GM19043 (cell line): ENCODE measurements around the gene SLC25A15.
"Not testable (repeated sequence)": the region's sequence is repeated elsewhere in the genome, so short reads cannot be mapped to it uniquely, and the experiment has no call there.

Experiments
- ATAC-seq: cut with Tn5 transposase; IDR thresholded peaks from one replicate; pipeline ENCODE4 v1.9.1; 2021; ENCODE audit warnings: low read depth; ENCODE audit not compliant: unreplicated experiment

SLC25A15 gene

DNA sequence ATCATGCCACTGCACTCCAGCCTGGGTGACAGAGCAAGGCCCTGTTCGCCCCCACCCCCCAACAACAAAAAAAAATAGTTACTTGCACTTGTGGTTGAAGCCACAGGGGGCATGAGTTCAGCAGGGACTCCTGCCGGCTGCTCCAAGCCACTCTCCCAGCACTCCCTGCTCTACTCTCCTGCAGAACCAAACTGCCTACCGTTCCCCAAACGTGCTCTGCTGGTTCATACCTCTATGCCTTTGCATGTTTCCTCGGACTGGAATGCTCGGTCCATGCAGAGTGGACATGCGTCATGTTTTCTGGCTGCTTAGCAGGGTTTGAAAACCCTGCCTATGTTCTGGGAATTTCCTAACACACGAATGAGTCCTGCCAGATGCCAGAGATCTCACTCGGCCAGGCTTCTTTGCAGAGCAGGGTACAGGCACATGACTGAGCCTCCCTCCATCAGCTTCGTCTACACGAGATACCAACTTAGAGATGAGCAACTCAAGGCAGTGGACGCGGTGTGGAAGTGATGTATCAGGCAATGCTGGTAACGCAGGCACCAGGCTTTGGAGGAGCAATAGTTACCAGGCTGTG, 8.5 kb upstream of the SLC25A15 start:
- ATAC-seq = no peak

DNA sequence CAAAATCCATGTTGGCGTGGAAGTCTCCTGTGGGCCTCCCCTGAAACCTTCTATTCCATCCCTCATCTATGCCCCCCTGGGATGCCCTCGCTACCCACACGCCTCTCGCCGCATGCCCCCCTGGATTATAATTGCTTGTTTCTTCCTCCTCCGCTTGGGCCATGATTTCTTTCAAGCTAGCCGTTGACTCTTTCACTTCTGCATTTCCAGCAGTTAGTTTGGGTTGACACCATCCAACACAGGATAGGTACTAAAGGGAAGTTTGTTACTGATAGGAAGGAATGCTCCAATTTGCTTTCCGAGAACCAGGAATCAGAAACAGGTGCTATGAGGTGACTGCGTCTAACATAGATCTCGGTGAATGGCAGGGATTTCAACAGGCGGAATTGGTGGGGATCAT, 7.7 kb upstream of the SLC25A15 start:
- no peak for ATAC-seq

DNA sequence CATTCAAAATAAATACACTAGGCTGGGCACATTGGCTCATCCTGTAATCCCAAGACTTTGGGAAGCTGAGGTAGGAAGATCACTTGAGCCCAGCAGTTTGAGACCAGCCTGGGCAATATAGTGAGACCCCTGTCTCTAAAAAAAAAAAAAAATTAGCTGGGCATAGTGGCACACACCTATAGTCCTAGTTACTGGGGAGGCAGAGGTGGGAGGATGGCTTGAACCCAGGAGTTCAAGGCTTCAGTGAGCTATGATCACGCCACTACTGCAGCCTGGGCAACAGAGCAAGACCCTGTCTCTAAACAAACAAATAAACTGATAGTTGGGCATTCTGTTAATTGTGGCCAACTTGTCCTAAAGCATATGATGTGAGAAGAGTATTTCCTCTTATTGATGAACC, 6.4 kb upstream of the SLC25A15 start:
- not testable (repeated sequence) for ATAC-seq

DNA sequence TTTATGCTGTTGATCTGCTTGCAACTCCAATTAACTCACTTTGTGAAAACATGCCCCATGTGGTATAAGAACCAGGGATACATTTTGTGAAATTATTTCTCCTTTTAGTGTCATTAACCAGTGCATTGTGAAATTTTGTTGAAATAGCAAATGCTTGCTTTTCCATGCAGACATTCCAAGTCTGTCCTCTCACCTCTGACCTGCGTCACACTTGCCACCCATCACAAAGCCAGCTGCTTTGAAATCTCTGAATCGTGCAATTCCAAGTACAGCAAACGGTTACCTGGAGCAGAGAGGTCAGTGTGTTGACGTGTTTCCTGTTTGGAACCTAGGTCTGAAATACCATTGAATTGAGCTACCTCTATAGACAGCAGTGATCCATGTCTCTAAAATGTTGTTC, 4.9 kb upstream of the SLC25A15 start:
- no peak for ATAC-seq

DNA sequence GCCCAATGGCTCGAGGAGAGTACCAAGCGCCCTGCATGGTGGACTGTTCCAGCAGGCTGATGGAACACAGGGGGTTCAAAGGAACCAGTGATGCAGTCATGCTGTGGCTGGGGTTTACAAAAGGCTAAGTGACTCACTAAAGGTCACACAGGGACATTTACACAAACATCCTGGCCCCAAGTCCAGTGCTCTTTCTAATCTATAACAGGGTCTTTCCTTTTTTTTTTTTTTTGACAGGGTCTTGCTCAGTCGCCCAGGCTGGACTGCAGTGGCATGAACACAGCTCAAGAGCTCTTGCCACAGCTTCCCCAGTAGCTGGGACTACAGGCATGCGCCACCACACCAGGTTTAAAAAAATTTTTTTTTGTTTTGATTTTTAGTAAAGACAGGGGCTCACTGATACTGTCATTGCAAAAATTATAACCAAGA, 2.8 kb upstream of the SLC25A15 start:
- no peak for ATAC-seq

GRCh38 chr13:40787062-40787461, 2.3 kb upstream of the SLC25A15 start:
- ATAC-seq = no peak

- not testable (repeated sequence) for ATAC-seq
Measured at GRCh38 chr13:40788540-40789274, 704 bp upstream of the SLC25A15 start.

- no peak for ATAC-seq
Measured at GRCh38 chr13:40790154-40790616, 774 bp downstream of the SLC25A15 start.

GRCh38 chr13:40792284-40793051, 3.1 kb downstream of the SLC25A15 start:
- ATAC-seq = peak; percentile 42

- no peak for ATAC-seq
Measured at GRCh38 chr13:40793339-40793738, 3.9 kb downstream of the SLC25A15 start.

- ATAC-seq = no peak
Measured at GRCh38 chr13:40794414-40795368, 5.3 kb downstream of the SLC25A15 start.

GRCh38 chr13:40796649-40797048, 7.2 kb downstream of the SLC25A15 start:
- ATAC-seq = no peak

- no peak for ATAC-seq
Measured at GRCh38 chr13:40798380-40798779, 9.0 kb downstream of the SLC25A15 start.

DNA sequence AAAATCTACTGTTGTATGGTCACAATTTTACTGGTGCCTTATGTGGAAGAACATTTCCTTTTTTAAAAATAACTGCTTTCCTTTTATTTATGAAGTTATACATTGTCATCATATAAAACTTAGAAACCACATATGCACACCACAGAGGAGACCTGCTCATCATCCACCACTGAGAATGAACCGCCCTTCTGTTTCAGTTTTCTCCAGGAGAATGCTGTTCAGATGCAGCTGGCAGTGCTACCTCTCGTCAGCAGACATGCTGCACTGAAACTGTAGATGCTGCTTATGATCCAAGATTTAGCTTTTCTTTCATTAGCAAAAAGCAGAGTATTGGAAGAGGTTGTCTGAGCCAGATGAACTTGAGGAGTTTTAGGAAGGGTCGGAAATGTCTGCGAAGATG, 10.1 kb downstream of the SLC25A15 start:
- no peak for ATAC-seq

DNA sequence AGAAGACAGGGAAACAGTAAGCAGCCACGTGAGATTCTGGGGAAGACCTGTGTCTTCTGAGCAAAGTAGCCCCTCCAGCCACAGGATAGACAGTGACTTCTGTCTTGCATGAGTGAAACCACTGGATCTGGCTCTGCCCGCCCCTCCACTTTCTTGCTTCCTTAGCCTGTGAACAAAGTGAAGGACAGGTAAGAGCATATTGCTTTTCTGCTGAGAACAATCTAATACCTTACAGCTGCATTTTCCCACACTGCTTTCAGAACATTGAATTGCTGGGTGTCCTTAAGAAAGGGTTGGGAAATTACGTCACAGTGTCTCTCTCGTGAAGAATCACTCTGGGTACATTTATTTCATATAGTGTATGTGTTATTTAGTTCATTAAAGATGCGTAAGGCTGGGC, 11.1 kb downstream of the SLC25A15 start:
- no peak for ATAC-seq

DNA sequence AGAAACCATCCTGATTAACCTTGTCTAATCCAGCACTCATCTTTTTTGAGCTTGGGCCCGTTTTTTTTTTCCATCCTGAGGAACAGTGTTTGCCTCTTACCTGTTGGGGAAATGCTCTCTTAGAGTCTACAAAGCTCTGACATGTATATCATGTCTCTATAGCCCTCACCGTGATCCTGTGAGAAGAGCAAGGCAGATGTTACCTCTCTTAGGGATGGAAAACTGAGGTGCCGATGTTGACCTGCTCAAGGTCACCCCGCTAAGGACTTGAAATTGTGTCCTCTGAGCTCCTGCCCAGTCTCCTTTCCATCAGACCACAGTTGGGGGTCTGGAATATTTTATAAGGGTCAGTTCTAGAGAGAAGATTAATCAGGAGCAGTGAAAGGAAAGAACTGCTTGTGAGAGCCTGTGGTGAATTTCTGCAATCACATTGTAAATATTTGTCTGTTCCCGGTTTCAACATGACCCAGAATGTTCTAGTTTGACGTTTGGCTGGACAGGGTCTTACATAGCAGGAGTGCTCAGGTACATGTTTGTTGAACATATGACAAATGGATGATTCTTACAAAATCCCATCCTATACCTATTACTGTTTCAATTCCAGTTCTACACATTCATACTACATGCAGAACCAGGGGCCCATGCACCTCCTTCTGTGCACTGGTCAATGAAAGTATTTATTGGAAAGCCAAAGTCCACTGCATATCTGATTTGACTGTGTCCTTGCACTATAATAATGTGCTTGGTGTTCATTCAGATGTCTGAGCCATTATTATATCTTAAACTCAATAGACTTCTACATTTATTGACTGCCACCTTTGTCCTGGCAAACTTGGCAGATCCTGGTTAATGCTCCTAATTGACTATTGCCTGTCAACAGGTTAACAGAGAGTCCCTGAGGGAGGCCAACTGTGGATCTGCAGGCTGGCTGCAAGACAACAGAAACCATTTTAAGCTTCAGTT, 12.1 kb downstream of the SLC25A15 start:
- no peak for ATAC-seq

GRCh38 chr13:40803316-40803715, 13.9 kb downstream of the SLC25A15 start:
- ATAC-seq = no peak

GRCh38 chr13:40806241-40806640, 16.8 kb downstream of the SLC25A15 start:
- no peak for ATAC-seq

GRCh38 chr13:40809471-40809870, 20.1 kb downstream of the SLC25A15 start:
- ATAC-seq = no peak
